ENCODE results near the gene PTTG2. TPM values are rescaled to one million over a fixed set of nuclear protein-coding genes. Genes with fewer than 3 reads are reported as not detected.
"Not testable (repeated sequence)": the region's sequence is repeated elsewhere in the genome, so short reads cannot be mapped to it uniquely, and the experiment has no call there.

The PTTG2 gene
- total RNA-seq (2014; rRNA removed; shearing (Covaris generic)), result not detected in 2 replicates

DNA sequence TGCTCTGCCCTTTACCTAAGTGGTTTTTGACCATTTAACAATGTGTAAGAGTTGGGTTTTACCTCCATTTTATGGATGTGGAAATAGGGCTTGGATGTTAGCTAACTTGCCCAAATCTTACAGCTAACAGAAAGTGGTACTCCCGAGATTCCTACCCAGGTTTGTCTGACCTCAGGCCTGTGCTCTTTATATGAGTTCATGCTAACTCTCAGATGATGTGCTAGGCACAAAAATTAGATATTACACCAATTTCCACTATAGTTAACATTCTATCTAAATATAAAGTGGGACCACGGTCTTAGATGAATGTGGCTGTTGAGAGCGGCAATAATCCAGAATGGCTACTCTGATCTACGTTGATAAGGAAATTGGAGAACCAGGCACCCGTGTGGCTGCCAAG, at the start of gene PTTG2:
Gene PTTG2 (plus strand): TSS at position 301 of the 400 bp plus-strand sequence. CDS start 37 bp downstream, at position 338.
- Histone ChIP-seq H3K27me3 (ENCODE audit: control insufficient read depth, insufficient read depth, low read length) (no peaks in the 10 kb centered on the region), H3K36me3 (replicated peaks; ENCODE audit: control insufficient read depth, insufficient read depth, low read length) (no peaks in the 10 kb centered on the region), H3K4me3 (ENCODE audit: insufficient read depth, low read depth, low read length) (no peak within 1 kb of the TSS)
- DNase-seq, result no peak

DNA sequence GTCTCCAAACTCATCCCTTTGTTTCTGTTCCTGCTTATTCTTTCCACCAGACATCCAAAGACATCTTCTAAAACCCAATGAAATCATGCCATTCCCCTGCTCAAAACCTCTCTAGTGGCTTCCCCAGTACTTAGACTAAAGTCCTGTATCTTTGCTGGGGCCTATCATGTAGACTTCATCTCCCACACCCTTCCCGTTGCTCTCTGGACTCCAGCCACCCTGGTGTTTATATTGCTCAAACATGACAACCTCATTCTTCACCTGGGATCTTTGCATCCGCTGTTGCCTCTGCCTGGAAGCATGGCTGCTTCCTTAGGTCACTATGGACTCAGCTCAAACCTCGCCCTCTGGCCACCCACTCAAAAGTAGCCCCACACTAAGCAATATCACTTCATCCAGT, 45.7 kb upstream of the PTTG2 start:
- DNase-seq, result no peak
- Histone ChIP-seq H3K27me3 (ENCODE audit: control insufficient read depth, insufficient read depth, low read length) (no peaks in the 10 kb centered on the region), H3K4me3 (ENCODE audit: insufficient read depth, low read depth, low read length) (no peak overlapping the region), H3K36me3 (replicated peaks; ENCODE audit: control insufficient read depth, insufficient read depth, low read length) (no peaks in the 10 kb centered on the region)

DNA sequence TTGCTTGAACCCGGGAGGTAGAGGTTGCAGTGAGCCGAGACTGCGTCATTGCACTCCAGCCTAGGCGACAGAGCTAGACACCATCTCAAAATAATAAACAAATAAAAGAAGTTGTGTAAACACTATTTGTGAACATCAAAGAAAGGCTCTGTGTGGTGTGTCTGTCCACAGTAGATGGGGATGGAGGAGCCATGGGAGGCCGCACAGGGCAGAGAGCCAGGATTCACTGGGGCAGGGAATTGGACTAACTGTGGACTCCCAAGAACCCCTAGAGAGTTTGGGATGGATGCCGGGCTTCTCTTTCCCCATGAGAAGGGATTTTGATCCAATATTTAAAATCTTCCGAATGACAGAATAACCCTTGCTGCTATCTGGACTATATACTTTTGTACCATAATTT, 42.8 kb upstream of the PTTG2 start:
- no peak for DNase-seq
- Histone ChIP-seq H3K27me3 (ENCODE audit: control insufficient read depth, insufficient read depth, low read length) (no peaks in the 10 kb centered on the region), H3K4me3 (ENCODE audit: insufficient read depth, low read depth, low read length) (no peak overlapping the region), H3K36me3 (replicated peaks; ENCODE audit: control insufficient read depth, insufficient read depth, low read length) (no peaks in the 10 kb centered on the region)

DNA sequence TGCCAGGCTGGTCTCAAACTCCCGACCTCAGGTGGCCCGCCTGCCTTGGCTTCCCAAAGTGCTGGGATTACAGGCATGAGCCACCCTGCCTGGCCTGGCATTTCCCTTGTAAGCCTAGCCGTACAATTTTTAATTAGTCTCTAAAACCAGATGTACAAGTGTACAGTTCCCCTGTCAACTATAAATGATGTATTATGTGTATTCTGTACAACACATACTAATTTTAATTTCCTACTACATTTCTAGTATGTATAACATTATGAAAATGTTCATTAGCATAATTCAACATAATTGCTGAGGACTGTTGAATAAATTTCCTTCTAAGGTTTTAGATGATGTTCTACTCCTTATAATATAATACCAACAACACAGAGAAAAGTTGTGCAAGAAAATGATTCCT, 41.5 kb upstream of the PTTG2 start:
- DNase-seq, result no peak
- no peak overlapping the region for H3K4me3 ChIP-seq (ENCODE audit: insufficient read depth, low read depth, low read length)

DNA sequence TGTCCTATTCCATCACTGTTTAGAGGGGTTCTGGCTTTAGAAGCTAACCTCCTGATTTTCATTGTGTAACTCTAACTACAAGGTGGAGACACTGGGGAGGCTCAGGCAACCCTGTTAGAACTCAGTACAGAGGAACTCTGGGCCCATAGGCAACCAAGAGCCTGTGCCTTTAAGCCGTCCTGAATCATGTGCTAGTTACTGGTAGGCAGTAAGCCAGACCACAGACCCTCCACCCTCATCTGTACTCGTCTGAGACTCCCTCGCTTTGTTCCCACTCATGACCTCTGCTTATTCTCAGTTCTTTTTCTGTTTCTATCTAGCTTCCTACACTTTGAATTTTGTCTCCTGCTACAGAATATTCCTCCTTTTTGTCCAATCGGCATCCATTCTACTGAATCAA, 37.9 kb upstream of the PTTG2 start:
- H3K4me3 ChIP-seq (ENCODE audit: insufficient read depth, low read depth, low read length), result no peak overlapping the region
- H3K36me3 ChIP-seq (replicated peaks; ENCODE audit: control insufficient read depth, insufficient read depth, low read length), result no peaks in the 10 kb centered on the region
- no peak for DNase-seq
- no peaks in the 10 kb centered on the region for H3K27me3 ChIP-seq (ENCODE audit: control insufficient read depth, insufficient read depth, low read length)

More for the DNA sequence above, 41.5 kb upstream of the PTTG2 start:
- Histone ChIP-seq H3K36me3 (replicated peaks; ENCODE audit: control insufficient read depth, insufficient read depth, low read length) (no peaks in the 10 kb centered on the region), H3K27me3 (ENCODE audit: control insufficient read depth, insufficient read depth, low read length) (no peaks in the 10 kb centered on the region)

DNA sequence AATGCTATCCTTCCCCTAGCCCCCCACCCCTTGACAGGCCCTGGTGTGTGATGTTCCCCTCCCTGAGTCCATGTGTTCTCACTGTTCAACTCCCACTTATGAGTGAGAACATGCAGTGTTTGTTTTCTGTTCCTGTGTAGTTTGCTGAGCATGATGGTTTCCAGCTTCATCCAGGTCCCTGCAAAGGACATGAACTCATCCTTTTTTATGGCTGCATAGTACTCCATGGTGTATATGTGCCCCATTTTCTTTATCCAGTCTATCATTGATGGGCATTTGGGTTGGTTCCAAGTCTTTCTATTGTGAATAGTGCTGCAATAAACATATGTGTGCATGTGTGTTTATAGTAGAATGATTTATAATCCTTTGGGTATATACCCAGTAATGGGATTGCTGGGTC, 37.1 kb upstream of the PTTG2 start:
- DNase-seq; H3K36me3 ChIP-seq (replicated peaks; ENCODE audit: control insufficient read depth, insufficient read depth, low read length); H3K27me3 ChIP-seq (ENCODE audit: control insufficient read depth, insufficient read depth, low read length); H3K4me3 ChIP-seq (ENCODE audit: insufficient read depth, low read depth, low read length): not testable (repeated sequence)

DNA sequence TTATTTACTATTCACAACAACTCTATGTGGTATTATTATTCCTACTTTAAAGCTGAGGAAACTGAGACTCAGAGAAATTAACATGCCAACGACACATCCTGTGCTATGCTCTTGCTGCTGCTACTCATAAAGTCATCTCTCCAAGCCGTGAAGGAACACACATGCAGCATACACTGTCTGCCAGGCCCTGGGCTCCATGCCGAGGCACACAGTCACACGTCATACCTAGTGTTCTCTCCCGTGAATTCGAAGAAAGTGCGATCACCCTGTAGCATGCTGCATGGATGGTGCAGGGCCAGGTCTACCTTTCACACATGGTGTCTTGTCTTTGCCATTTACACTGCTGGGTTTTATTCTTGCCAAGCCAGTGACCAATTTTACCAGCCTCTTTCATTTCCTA, 35.3 kb upstream of the PTTG2 start:
- Histone ChIP-seq H3K4me3 (ENCODE audit: insufficient read depth, low read depth, low read length) (no peak overlapping the region), H3K27me3 (ENCODE audit: control insufficient read depth, insufficient read depth, low read length) (no peaks in the 10 kb centered on the region), H3K36me3 (replicated peaks; ENCODE audit: control insufficient read depth, insufficient read depth, low read length) (no peaks in the 10 kb centered on the region)
- no peak for DNase-seq

DNA sequence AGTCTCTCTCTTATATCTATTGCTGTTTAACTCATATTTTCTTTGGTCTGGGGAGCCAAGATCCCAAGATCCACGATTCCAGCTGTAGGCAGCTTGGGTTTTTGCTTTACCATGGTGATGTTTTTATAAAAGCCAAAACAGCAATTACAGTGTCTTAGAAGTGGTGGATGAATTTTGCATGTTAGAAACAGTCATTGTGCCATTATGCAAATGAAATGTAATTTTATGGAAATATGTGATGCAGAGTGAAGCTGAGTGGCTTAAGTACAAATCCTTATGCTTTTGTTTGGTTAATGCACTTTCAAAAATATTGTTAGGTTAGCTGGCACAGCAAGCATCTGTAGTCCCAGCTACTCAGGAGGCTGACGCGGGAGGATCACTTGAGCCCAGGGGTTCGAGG, 32.8 kb upstream of the PTTG2 start:
- H3K27me3 ChIP-seq (ENCODE audit: control insufficient read depth, insufficient read depth, low read length), result no peaks in the 10 kb centered on the region
- H3K36me3 ChIP-seq (replicated peaks; ENCODE audit: control insufficient read depth, insufficient read depth, low read length), result no peaks in the 10 kb centered on the region
- no peak for DNase-seq
- H3K4me3 ChIP-seq (ENCODE audit: insufficient read depth, low read depth, low read length), result no peak overlapping the region

DNA sequence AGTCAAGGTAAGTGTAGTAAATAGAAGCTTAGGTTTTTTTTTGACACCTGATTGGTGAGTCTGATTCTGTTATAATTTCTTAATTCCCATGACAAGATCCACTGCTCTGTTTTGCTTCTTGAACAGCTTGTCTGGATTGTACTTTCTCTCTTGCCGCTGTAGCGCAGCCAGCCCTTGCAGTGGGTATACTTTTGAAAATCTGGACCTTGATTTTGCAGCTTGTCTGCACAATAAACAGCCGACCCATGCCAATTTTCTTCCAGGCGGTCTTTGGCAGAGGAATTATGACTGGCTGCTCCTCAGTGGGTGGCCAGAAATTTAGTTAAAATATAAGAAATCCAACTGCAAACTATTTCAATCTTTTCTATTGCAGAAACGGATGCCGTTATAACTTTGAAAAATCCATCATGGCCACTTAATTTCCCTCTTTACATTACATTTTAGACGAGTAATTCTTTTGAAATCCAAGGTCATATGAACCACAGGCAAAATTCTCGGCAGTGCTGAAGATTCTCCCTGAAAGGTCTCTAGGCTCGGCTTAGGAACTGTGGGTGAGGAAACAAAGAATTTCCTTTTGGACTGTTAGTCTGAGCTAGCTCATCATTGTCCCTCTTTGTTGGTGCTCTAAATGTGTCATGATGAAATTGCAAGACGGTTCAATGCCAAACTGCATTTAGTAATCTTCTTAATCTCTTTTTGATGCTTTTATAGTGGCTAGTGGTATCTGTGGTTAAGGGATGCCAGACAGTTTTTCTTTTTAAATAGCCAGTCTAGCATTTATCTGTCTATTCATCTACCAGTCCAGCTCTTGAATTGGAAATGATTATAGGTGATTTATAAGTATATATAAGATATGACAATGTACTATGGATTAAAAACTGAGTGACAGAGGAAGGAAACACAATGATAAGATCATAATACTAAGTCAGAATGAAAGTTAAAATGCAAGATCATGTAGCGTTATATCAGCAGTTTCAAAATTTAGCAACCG, 31.5 kb upstream of the PTTG2 start:
- Histone ChIP-seq H3K27me3 (ENCODE audit: control insufficient read depth, insufficient read depth, low read length) (no peaks in the 10 kb centered on the region), H3K4me3 (ENCODE audit: insufficient read depth, low read depth, low read length) (no peak overlapping the region), H3K36me3 (replicated peaks; ENCODE audit: control insufficient read depth, insufficient read depth, low read length) (no peaks in the 10 kb centered on the region)
- no peak for DNase-seq

DNA sequence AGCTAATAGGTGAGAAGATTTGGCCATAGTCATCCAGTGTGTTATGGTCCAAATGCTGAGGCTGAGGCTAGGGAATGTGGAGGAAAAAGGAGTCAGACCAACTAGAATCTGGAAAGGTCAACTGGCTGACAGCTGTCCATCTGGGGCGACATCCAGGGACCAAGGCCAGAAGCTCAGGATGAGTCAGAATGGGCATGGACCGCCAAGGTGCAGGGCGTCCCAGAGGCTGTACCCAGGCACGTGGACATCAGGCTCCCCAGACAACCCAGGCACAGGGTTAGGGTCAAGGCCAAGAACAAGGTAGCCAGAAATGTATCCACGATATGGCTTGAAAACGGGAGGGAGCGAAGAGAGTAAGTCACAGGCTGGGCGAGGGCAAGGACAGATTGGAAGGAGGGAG, 26.1 kb upstream of the PTTG2 start:
- H3K27me3 ChIP-seq (ENCODE audit: control insufficient read depth, insufficient read depth, low read length), result no peaks in the 10 kb centered on the region
- no peaks in the 10 kb centered on the region for H3K36me3 ChIP-seq (replicated peaks; ENCODE audit: control insufficient read depth, insufficient read depth, low read length)
- no peak for DNase-seq
- no peak overlapping the region for H3K4me3 ChIP-seq (ENCODE audit: insufficient read depth, low read depth, low read length)

DNA sequence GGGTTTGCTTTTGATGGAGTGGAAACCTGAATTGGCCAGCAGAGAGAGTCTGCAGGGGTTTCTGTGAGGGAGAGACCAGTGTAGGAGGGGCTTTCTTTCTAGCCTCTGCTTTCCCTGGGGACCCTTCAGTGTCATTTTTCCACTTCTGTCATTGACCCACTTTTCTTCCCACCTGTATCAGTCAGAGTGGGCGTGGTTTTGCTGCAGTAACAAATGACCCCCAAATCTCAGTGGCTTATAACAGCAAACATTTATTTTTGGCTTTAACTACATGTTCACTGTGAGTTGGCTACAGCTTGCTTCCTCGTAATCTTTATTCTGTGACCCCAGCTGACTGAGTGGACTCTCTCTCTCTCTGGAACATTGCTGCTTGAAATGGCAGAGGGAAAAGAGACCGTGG, 25.6 kb upstream of the PTTG2 start:
- no peaks in the 10 kb centered on the region for H3K36me3 ChIP-seq (replicated peaks; ENCODE audit: control insufficient read depth, insufficient read depth, low read length)
- H3K4me3 ChIP-seq (ENCODE audit: insufficient read depth, low read depth, low read length), result no peak overlapping the region
- H3K27me3 ChIP-seq (ENCODE audit: control insufficient read depth, insufficient read depth, low read length), result no peaks in the 10 kb centered on the region
- DNase-seq, result no peak

DNA sequence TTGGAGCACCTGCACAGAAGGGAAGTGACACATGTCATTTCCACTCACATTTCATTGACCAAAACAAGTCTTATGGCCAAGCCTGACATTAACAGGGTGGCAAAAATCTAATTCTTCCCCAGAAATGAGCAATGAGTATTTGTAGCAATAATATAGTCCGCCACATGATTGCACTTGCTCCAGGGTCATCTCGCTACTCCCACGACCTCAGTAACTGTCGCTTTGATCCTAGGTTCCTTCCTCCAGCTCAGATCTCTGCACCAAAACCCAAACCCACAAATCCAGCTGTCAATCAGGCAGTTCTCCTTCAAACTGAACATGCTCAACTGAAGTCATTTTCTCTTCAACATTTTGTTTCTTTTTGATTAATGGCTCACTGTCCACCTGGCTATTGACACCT, 25.2 kb upstream of the PTTG2 start:
- Histone ChIP-seq H3K36me3 (replicated peaks; ENCODE audit: control insufficient read depth, insufficient read depth, low read length) (no peaks in the 10 kb centered on the region), H3K4me3 (ENCODE audit: insufficient read depth, low read depth, low read length) (no peak overlapping the region), H3K27me3 (ENCODE audit: control insufficient read depth, insufficient read depth, low read length) (no peaks in the 10 kb centered on the region)
- DNase-seq, result no peak

DNA sequence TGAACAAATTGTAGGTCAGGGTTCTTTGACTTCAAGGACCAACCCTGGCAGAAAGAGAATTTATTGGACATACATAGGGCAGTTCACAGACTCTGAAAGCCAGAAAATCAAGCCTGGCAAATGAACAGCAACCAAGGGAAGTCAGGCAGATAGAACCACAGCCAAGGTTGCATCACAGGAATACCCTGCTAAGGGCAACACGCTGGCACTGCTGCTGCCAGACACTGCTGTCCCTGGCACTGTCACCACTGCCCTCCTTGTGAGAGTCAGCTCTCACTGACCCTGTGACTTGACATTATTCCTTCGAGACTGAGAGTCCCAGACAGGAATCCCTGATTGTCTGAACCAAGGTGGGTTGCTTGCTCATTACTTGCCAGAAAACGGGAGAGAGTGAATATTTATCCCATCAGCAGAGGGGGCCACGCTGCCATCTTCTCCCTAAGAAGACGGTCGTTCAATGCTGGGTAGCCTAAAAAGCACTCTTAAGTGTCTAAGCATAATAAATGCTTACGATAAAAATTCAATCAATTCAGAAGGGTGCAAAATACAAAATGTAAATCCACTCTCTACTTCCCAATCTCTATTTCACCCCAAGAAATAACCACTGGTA, 23.2 kb upstream of the PTTG2 start:
- H3K27me3 ChIP-seq (ENCODE audit: control insufficient read depth, insufficient read depth, low read length), result no peaks in the 10 kb centered on the region
- peak; percentile 19 for DNase-seq
- no peak overlapping the region for H3K4me3 ChIP-seq (ENCODE audit: insufficient read depth, low read depth, low read length)
- no peaks in the 10 kb centered on the region for H3K36me3 ChIP-seq (replicated peaks; ENCODE audit: control insufficient read depth, insufficient read depth, low read length)

DNA sequence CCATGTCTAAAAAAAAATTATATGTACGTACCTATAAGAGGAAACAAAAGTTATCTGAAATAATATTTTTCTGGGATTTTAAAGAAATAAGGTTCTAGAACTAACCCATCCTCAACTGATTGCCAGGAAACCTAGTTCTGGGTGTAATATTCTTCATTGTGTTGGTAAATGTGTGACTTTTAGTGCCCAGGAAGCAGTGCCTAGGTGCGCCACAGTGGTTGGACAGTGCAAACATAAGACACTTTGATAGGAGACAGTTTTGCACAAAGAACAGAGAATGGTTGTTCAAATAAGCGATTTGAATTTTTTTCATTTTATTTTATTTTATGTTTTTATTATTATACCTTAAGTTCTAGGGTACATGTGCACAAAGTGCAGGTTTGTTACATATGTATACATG, 22.0 kb upstream of the PTTG2 start:
- no peak for DNase-seq
- no peaks in the 10 kb centered on the region for H3K27me3 ChIP-seq (ENCODE audit: control insufficient read depth, insufficient read depth, low read length)
- no peaks in the 10 kb centered on the region for H3K36me3 ChIP-seq (replicated peaks; ENCODE audit: control insufficient read depth, insufficient read depth, low read length)
- H3K4me3 ChIP-seq (ENCODE audit: insufficient read depth, low read depth, low read length), result no peak overlapping the region

DNA sequence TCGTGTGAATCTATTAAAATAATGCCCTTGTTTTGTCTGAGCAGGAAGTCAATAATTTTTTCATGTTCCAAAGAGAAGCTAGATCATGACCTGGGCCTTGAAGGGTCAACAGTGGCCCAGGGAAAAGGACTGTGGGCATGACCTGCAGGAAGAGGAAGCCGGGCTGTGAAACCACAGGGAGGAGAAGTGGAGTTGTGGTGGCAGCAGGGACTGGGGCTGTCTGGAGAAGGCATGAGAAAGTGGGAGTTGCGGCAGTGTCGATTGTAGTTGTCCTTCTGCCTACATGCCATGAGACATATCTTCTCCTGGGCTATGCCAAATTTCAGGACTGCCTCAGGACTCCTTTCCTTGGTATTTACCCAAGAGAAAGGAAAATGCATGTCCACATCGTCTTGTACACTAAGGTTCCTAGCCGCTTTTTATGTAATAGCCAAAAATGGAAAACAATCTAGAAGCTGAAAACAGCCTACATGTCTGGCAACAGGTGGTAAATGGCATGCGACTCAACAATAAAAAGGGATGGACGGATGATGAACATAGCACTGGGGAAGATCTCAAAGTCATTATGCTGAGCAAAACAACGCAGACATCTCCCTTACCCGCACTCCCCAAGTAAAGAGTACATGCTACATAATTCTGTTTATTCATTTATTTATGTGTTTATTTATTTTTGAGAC, 13.6 kb upstream of the PTTG2 start:
- DNase-seq, result no peak
- H3K27me3 ChIP-seq (ENCODE audit: control insufficient read depth, insufficient read depth, low read length), result no peaks in the 10 kb centered on the region
- H3K36me3 ChIP-seq (replicated peaks; ENCODE audit: control insufficient read depth, insufficient read depth, low read length), result no peaks in the 10 kb centered on the region

More for the DNA sequence above, 13.6 kb upstream of the PTTG2 start:
- H3K4me3 ChIP-seq (ENCODE audit: insufficient read depth, low read depth, low read length), result no peak overlapping the region

Data from H7 (cell line).